ENCODE data around the gene FNBP1. TPM values are rescaled to one million over a fixed set of nuclear protein-coding genes. Genes with fewer than 3 reads are reported as not detected.

Gene FNBP1
- total RNA-seq, 1 experiment from 2014 or later: 36.5 TPM

GRCh38 chr9:129908906-129909305 lies 134.1 kb downstream of the FNBP1 start:
- Histone ChIP-seq H2AK5ac (ENCODE audit: insufficient read length, low read length) (no peak overlapping the region), H3K23me2 (ENCODE audit: insufficient read length, low read depth, low read length, poor library complexity, severe bottlenecking) (no peaks in the 10 kb centered on the region), H2BK5ac (ENCODE audit: insufficient read length, low read length) (no peak overlapping the region), H2BK12ac (ENCODE audit: insufficient read length, low read depth, low read length) (no peak overlapping the region), H4K20me1 (ENCODE audit: control insufficient read depth, insufficient read depth, insufficient read length) (no peaks in the 10 kb centered on the region), H3K18ac (ENCODE audit: insufficient read length, low read depth, low read length) (no peak overlapping the region), H3K4me2 (ENCODE audit: insufficient read depth, insufficient read length, low read length) (no peak overlapping the region), H3K4ac (ENCODE audit: low read depth, low read length) (no peak overlapping the region), H4K91ac (ENCODE audit: insufficient read length, low read depth, low read length) (no peak overlapping the region), H3K27me3 (ENCODE audit: insufficient read depth, low read length) (no peaks in the 10 kb centered on the region), H3K79me2 (ENCODE audit: insufficient read depth, low read length) (no peaks in the 10 kb centered on the region), H3K14ac (ENCODE audit: insufficient read depth, low read length) (no peak overlapping the region), H3K27ac (ENCODE audit: insufficient read length, low read depth, low read length) (no peak overlapping the region), H2BK15ac (ENCODE audit: low read depth, low read length) (no peak overlapping the region), H2AFZ (ENCODE audit: low read length) (no peak overlapping the region), H3K23ac (ENCODE audit: insufficient read length, low read depth, low read length) (no peak overlapping the region), H3K9ac (ENCODE audit: extremely low read depth, insufficient read length, low read length) (no peak overlapping the region), H3T11ph (ENCODE audit: low read length) (no peak overlapping the region), H3K9me3 (ENCODE audit: control insufficient read depth, low read depth, low read length) (no peaks in the 10 kb centered on the region), H4K5ac (ENCODE audit: insufficient read length, low read depth, low read length) (no peak overlapping the region), H2BK20ac (ENCODE audit: low read depth, low read length, poor library complexity, severe bottlenecking) (no peak overlapping the region), H3K56ac (ENCODE audit: insufficient read length, low read depth, low read length) (no peak overlapping the region), H3K4me1 (ENCODE audit: insufficient read depth, low read length) (peaks cover 3% of the 10 kb centered on the region; the same call in 1 of the 2 replicates), H3K79me1 (ENCODE audit: insufficient read depth, low read depth, low read length, poor library complexity, severe bottlenecking) (no peaks in the 10 kb centered on the region), H2BK120ac (ENCODE audit: low read depth, low read length, poor library complexity, severe bottlenecking) (no peak overlapping the region), H4K8ac (replicated peaks; ENCODE audit: insufficient read length, low read depth, low read length) (no peak overlapping the region)
- Mint-ChIP-seq H3K36me3 (ENCODE audit: insufficient read depth in 1 of 3, low read depth in 3 of 3) (peaks cover 14 to 20% (median 20%) of the 10 kb centered on the region in 3 experiments), H3K4me1 (peaks cover 22 to 34% of the 10 kb centered on the region in 2 experiments), H3K9me3 (peaks cover 3 to 5% of the 10 kb centered on the region in 2 experiments; a peak in 3 of 5 replicates), H3K27ac (peak overlapping the region; percentile 80 to 89 (median 82); a peak in 6 of 7 replicates), H3K4me3 (no peak overlapping the region; a peak in 1 of 5 replicates), H3K27me3 (ENCODE audit: low read depth) (no peaks in the 10 kb centered on the region)
- no CpG with 5 or more reads among the region's 4 CpGs for WGBS (ENCODE audit: extremely low coverage, insufficient read length, low lambda C conversion rate)
- TF ChIP-seq CTCF (conservative IDR thresholded peaks at IDR 0.05): no peak
- no peak for DNase-seq
